ENCODE measurements around the gene CYSLTR1.

GRCh38 chrX:78303086-78303485 lies 24.3 kb downstream of the CYSLTR1 start:
- no peak for TF ChIP-seq CTCF (IDR thresholded peaks at IDR 0.05)
- no peak for TF ChIP-seq POLR2A (IDR thresholded peaks at IDR 0.05)
- TF ChIP-seq POLR2AphosphoS5 (IDR thresholded peaks at IDR 0.05): no peak
- no peak for TF ChIP-seq EP300 (IDR thresholded peaks at IDR 0.05)

Measured in gastroesophageal sphincter (tissue), 3 donors.